Measurements from ENCODE around the gene ITGA6. TPM values are rescaled to one million over a fixed set of nuclear protein-coding genes. Genes with fewer than 3 reads are reported as not detected.

Gene ITGA6
- total RNA-seq, 4 donors from 2014 or later = 22.5 to 40.6 (median 29.2) TPM

- no peaks in the 10 kb centered on the region for H3K27me3 ChIP-seq
- no peaks in the 10 kb centered on the region for H3K9me3 ChIP-seq
- no peaks in the 10 kb centered on the region for H3K36me3 ChIP-seq
- intact Hi-C loops (cut with DNase I; ENCODE audit: low total_unique reads) (no loop called here), in situ Hi-C loops (cut with MboI; ENCODE audit: low sequenced_read_pairs in 4 of 4) (no loop called here)
- peak overlapping the region in 1 of 4 donors; percentile 39 for H3K27ac ChIP-seq
- no peak for TF ChIP-seq POLR2A (IDR thresholded peaks at IDR 0.05)
- TF ChIP-seq CTCF (IDR thresholded peaks at IDR 0.05 in 4 of 5, conservative IDR thresholded peaks at IDR 0.05 in 1 of 5) = no peak
- no peak for ATAC-seq
- H3K4me1 ChIP-seq = peaks cover 34 to 75% of the 10 kb centered on the region in 2 donors
- no peak for DNase-seq
- no peak overlapping the region for H3K4me3 ChIP-seq
Measured at GRCh38 chr2:172434821-172435605, 7.6 kb downstream of the ITGA6 start.

- DNase-seq (no peak), ATAC-seq (no peak)
- Histone ChIP-seq H3K27ac (peak overlapping the region in 1 of 4 donors; percentile 46), H3K4me3 (no peak overlapping the region), H3K9me3 (no peaks in the 10 kb centered on the region), H3K27me3 (no peaks in the 10 kb centered on the region), H3K4me1 (peaks cover 40 to 78% of the 10 kb centered on the region in 2 donors), H3K36me3 (no peaks in the 10 kb centered on the region)
- TF ChIP-seq POLR2A (IDR thresholded peaks at IDR 0.05) (no peak), CTCF (IDR thresholded peaks at IDR 0.05 in 4 of 5, conservative IDR thresholded peaks at IDR 0.05 in 1 of 5) (no peak)
- in situ Hi-C loops (cut with MboI; ENCODE audit: low sequenced_read_pairs in 4 of 4) = no loop called here
- intact Hi-C loops (cut with DNase I; ENCODE audit: low total_unique reads) = no loop called here
Measured at GRCh38 chr2:172435606-172435911, 8.2 kb downstream of the ITGA6 start.

- in situ Hi-C loops (cut with MboI; ENCODE audit: low sequenced_read_pairs in 4 of 4) = no loop called here
- no peaks in the 10 kb centered on the region for H3K27me3 ChIP-seq
- DNase-seq = no peak
- H3K27ac ChIP-seq = no peak overlapping the region
- no peak for TF ChIP-seq POLR2A (IDR thresholded peaks at IDR 0.05)
- TF ChIP-seq CTCF (IDR thresholded peaks at IDR 0.05 in 4 of 5, conservative IDR thresholded peaks at IDR 0.05 in 1 of 5) = no peak
- H3K4me3 ChIP-seq = no peak overlapping the region
- intact Hi-C loops (cut with DNase I; ENCODE audit: low total_unique reads) = no loop called here
- H3K9me3 ChIP-seq = no peaks in the 10 kb centered on the region
- peaks cover 43 to 74% of the 10 kb centered on the region in 2 donors for H3K4me1 ChIP-seq
- ATAC-seq = no peak
- H3K36me3 ChIP-seq = no peaks in the 10 kb centered on the region
Measured at GRCh38 chr2:172436889-172437288, 9.5 kb downstream of the ITGA6 start.

GRCh38 chr2:172437419-172438341 is 10.3 kb downstream of the ITGA6 start:
- H3K4me3 ChIP-seq = no peak overlapping the region
- no peaks in the 10 kb centered on the region for H3K27me3 ChIP-seq
- no peak for DNase-seq
- no peaks in the 10 kb centered on the region for H3K9me3 ChIP-seq
- in situ Hi-C loops (cut with MboI; ENCODE audit: low sequenced_read_pairs in 4 of 4) (no loop called here), intact Hi-C loops (cut with DNase I; ENCODE audit: low total_unique reads) (no loop called here)
- peak overlapping the region in 1 of 4 donors; percentile 39 for H3K27ac ChIP-seq
- no peak for ATAC-seq
- H3K36me3 ChIP-seq = no peaks in the 10 kb centered on the region
- TF ChIP-seq CTCF (IDR thresholded peaks at IDR 0.05 in 4 of 5, conservative IDR thresholded peaks at IDR 0.05 in 1 of 5) = no peak
- no peak for TF ChIP-seq POLR2A (IDR thresholded peaks at IDR 0.05)
- H3K4me1 ChIP-seq = peaks cover 51 to 74% of the 10 kb centered on the region in 2 donors

Measured in gastrocnemius medialis (tissue), 4 donors.